ENCODE measurements around the gene CETP.

CETP gene

DNA sequence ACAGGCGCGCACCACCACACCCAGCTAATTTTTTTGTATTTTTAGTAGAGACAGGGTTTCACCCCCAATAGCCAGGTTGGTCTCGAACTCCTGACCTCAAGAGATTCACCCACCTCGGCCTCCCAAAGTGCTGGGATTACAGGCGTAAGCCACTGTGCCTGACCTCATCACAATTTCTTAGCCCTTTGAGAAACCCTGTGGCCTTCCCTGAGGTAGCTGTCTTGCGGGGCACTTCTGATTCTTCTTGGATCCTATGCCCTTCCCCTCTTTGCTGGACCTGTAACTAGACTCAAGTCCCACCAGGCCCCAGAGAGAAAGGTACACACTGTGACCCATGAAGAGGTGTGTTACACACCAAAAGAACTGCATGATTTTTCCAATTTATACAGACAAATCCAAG, 13.5 kb upstream of the CETP start:
- intact Hi-C loops (cut with DNase I; ENCODE audit: low total_unique reads), result no loop called here
- no peaks in the 10 kb centered on the region for H3K27me3 ChIP-seq
- H3K27ac ChIP-seq, result no peak overlapping the region
- DNase-seq, result no peak
- no peak overlapping the region for H3K4me3 ChIP-seq
- TF ChIP-seq, protein P1, sequence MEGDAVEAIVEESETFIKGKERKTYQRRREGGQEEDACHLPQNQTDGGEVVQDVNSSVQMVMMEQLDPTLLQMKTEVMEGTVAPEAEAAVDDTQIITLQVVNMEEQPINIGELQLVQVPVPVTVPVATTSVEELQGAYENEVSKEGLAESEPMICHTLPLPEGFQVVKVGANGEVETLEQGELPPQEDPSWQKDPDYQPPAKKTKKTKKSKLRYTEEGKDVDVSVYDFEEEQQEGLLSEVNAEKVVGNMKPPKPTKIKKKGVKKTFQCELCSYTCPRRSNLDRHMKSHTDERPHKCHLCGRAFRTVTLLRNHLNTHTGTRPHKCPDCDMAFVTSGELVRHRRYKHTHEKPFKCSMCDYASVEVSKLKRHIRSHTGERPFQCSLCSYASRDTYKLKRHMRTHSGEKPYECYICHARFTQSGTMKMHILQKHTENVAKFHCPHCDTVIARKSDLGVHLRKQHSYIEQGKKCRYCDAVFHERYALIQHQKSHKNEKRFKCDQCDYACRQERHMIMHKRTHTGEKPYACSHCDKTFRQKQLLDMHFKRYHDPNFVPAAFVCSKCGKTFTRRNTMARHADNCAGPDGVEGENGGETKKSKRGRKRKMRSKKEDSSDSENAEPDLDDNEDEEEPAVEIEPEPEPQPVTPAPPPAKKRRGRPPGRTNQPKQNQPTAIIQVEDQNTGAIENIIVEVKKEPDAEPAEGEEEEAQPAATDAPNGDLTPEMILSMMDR (IDR thresholded peaks at IDR 0.05), result no peak
- peaks cover 21 to 51% (median 31%) of the 10 kb centered on the region in 3 donors for H3K36me3 ChIP-seq
- H3K4me1 ChIP-seq, result peaks cover 3 to 26% (median 9%) of the 10 kb centered on the region in 4 donors
- H3K9me3 ChIP-seq, result no peaks in the 10 kb centered on the region

DNA sequence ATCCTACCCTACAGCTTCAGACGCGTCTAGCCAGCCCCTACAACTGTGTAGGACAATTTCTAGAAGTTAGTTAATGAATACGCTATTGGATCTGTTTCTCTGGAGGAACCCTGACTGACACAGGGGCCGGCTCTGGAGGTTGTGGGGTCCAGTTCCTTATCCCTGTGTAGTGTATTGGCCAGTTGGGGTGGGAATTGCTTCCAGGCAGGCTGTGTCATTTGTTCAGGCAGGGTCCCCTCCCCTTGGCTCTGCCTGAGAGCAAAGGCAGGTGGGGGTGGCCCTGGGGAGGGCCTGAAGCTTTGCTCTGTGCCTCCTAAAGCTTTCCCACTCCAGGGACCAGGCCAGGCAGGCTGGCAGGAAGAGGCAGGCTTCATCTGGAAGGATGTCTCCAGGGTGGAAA, 11.7 kb upstream of the CETP start:
- Histone ChIP-seq H3K27ac (no peak overlapping the region), H3K9me3 (no peaks in the 10 kb centered on the region), H3K27me3 (no peaks in the 10 kb centered on the region), H3K36me3 (peaks cover 2 to 33% (median 13%) of the 10 kb centered on the region in 3 donors), H3K4me1 (peaks cover 3 to 20% (median 5%) of the 10 kb centered on the region in 4 donors), H3K4me3 (no peak overlapping the region)
- intact Hi-C loops (cut with DNase I; ENCODE audit: low total_unique reads), result no loop called here
- TF ChIP-seq, protein P1 (IDR thresholded peaks at IDR 0.05), result no peak
- peak in 1 of 2 donors; percentile 54 for DNase-seq

DNA sequence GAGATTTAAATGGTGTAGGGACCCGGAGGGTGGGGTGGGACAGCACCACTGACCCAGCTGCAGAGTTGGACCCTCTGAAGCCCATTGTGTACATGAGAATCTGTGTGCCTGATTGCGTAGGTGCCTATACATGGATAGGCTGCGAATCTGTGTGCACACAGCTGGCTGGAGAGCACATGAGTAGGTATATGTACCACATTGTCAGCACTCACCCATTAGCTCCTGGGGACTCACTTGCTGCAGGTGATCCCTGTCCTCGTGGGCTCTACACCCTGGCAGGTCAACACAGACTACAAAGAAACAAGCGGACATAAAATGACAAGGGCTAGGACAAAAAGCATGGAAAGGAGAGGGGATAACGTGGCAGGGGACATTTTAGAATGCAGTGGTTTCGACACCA, 11.3 kb upstream of the CETP start:
- no peaks in the 10 kb centered on the region for H3K9me3 ChIP-seq
- no peak for DNase-seq
- intact Hi-C loops (cut with DNase I; ENCODE audit: low total_unique reads), result no loop called here
- no peak overlapping the region for H3K27ac ChIP-seq
- H3K36me3 ChIP-seq, result peaks cover 0 to 29% (median 9%) of the 10 kb centered on the region in 3 donors
- H3K4me1 ChIP-seq, result peaks cover under 1 to 16% (median under 1%) of the 10 kb centered on the region in 4 donors
- no peak overlapping the region for H3K4me3 ChIP-seq
- no peaks in the 10 kb centered on the region for H3K27me3 ChIP-seq
- TF ChIP-seq, protein P1 (IDR thresholded peaks at IDR 0.05), result no peak

DNA sequence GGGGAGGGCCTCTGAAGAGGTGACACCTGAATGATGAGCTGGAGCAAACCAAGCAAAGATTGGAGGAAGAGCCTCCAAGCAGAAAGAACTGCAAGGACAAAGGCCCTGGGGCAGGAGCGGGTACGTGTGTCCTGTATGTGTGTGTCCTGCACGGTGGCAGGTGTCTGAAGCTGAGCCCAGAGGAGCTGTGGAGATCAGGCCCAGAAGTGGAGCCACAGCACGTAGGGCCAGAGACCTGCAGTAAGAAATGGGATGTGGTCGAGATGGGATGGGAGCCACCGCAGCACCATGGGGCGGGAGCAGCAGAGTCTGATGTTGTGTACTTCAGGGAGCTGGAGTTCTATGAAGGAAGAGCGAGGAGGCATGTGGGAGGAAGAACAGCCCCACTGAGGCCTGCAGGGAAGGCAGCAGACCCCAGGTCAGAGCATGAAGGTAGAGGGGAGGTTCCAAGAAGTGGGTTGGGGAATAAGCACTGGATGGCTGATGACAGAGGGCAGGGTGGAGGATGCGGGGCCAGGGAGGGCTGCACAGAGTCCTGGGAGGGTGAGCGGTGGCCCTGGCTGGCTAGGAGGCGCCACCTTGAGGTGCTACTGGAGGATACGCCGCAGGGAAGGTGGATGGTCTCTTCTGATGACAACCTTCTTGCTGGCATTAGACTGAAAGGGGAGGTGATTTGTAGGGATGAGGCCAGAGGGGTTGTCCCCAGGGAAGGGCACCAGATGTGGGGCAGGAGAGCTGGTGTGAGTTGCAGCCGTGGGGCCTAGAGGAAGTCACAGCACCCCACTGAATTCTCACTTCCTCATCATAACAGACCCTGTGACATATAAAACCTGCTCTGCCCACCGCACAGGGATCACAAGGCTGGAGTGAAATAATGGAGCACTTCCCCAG, 10.6 kb upstream of the CETP start:
- intact Hi-C loops (cut with DNase I; ENCODE audit: low total_unique reads), result no loop called here
- peak; percentile 53 to 76 for DNase-seq
- TF ChIP-seq, protein P1 (IDR thresholded peaks at IDR 0.05), result peak; percentile 39 to 44
- no peaks in the 10 kb centered on the region for H3K9me3 ChIP-seq
- no peaks in the 10 kb centered on the region for H3K27me3 ChIP-seq
- H3K27ac ChIP-seq, result no peak overlapping the region
- peaks cover 0 to 9% (median 0%) of the 10 kb centered on the region in 4 donors for H3K4me1 ChIP-seq
- no peak overlapping the region for H3K4me3 ChIP-seq
- peaks cover 0 to 25% (median 6%) of the 10 kb centered on the region in 3 donors for H3K36me3 ChIP-seq

DNA sequence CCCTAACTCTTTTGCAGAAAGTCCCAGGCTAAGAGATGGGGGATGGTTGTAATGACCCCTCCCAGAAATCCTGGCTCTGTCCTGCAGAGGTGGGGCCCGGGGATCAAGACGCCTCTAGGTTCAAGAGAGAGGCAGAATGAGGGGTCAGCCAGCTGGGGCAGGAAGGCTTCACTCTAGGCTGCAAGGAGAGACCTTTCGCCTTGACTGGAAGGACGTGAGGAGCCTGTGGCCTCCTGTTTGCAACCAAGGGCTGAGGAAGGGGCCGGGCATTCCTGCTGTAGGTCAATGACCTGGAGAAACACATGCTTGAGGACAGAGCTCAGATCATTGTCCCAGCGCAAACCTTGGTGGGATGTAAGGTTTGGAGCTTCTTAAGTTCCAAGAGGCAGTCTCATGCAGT, 8.7 kb upstream of the CETP start:
- TF ChIP-seq, protein P1 (IDR thresholded peaks at IDR 0.05), result no peak
- intact Hi-C loops (cut with DNase I; ENCODE audit: low total_unique reads), result no loop called here
- no peak overlapping the region for H3K27ac ChIP-seq

More for the DNA sequence above, 8.7 kb upstream of the CETP start:
- H3K27me3 ChIP-seq, result no peaks in the 10 kb centered on the region
- H3K4me1 ChIP-seq, result no peaks in the 10 kb centered on the region
- no peaks in the 10 kb centered on the region for H3K9me3 ChIP-seq
- peak in 1 of 2 donors; percentile 25 for DNase-seq
- H3K4me3 ChIP-seq, result no peak overlapping the region
- H3K36me3 ChIP-seq, result peaks cover 0 to 12% (median 0%) of the 10 kb centered on the region in 3 donors
